ENCODE results near the gene SKIDA1.

DNA sequence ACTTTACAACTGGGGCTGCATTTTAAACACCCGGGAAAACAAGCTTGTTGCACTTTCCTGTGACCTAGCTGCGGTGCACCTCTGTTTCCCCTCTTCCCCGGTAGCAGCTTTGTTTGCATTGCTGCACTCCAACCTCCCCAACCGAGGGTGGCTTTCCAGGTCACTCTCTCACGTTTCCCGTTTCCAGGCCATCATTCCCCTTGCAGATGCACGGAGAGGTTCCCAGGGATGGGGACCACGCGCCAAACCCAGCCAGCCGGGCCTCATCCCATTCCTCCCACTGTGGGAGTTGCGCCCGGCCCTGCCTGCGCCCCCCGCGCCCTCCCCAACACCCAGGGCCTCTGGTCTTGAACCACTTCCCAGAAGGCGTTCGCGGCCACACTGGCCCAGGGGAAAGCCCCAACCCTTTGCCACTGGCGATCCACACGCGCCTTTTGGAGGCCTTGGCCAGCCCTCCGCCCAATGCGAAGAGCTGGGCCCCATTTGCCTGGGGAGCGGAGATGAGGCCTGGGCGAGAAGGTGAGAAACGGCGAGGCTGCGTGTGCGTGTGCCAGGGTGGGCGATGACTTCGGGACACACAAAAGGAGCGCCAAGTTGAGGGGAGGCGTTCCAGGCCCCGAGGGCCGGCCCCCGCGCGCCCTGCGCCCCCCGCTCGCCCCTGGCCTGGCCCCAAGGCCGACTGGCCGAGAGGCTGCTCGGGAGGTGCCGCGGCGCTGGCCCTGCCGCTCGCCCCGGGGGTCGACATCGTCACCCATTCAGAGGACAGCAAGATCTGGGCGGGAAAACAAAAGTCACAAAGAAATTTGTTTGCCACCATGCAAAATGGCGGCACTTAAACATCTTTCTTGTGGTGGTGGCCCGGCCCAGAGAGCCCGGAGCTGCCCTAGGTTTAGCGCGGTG lies 15.9 kb downstream of the SKIDA1 start:
- TF ChIP-seq SP1 (IDR thresholded peaks at IDR 0.05) (no peak), FOXK2 (IDR thresholded peaks at IDR 0.05) (no peak), FOXM1 (IDR thresholded peaks at IDR 0.05; ENCODE audit: borderline replicate concordance) (no peak), TARDBP (IDR thresholded peaks at IDR 0.05) (no peak), ELF4 (IDR thresholded peaks at IDR 0.05) (no peak), FOXA1 (IDR thresholded peaks at IDR 0.05) (no peak), BHLHE40 (IDR thresholded peaks at IDR 0.05; ENCODE audit: borderline replicate concordance) (no peak), SUZ12 (IDR thresholded peaks at IDR 0.05) (no peak), CTBP1 (IDR thresholded peaks at IDR 0.05; ENCODE audit: borderline replicate concordance) (no peak), ARNT (IDR thresholded peaks at IDR 0.05) (no peak), PKNOX1 (IDR thresholded peaks at IDR 0.05) (no peak), HDGF (IDR thresholded peaks at IDR 0.05; ENCODE audit: borderline replicate concordance) (no peak)

All from HEK293T (cell line).